A673 (cell line): ENCODE measurements around the gene CACNA2D3.

Experiments used
- CTCF ChIP-seq: fragments of 300-800, 200-600 bp; sonication (generic); conservative IDR thresholded peaks from 2 replicates; pipeline ENCODE4 v1.5.1; 2017; ENCODE audit warnings: low read depth, mild to moderate bottlenecking, antibody characterized with exemption, low read length, moderate library complexity, mixed read lengths
- EZH2 ChIP-seq: fragments of 200-600 bp; sonication (generic); IDR thresholded peaks from 2 replicates; pipeline ENCODE4 v1.6.1; 2017; ENCODE audit warnings: borderline replicate concordance, low read depth, mild to moderate bottlenecking, mixed read lengths, antibody characterized with exemption, low read length; ENCODE audit not compliant: poor library complexity, severe bottlenecking

GRCh38 chr3:54232618-54233017, 110.3 kb downstream of the CACNA2D3 start:
- TF ChIP-seq CTCF (no peak), EZH2 (no peak)
